ENCODE data around the gene IL18BP.

The IL18BP gene

DNA sequence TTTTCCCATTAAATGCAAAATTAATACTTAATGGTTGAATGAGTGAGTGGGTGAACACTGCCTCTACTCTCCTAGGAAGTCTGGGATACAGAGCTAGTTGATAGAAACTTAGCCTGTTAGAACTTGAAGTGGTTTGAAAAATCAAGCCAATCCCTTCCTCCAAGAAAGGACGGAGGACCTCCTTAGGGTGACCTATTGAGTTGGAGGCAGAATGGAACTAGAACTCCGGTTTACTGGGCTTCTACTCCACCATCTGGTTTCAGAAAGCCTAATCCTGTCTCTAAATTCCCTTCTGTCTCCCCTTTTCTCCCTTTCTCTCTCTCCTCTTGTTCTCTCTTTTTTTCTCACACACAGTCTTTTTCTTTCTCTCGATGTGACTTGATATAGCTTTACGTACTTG is 19.6 kb upstream of the IL18BP start:
- no peaks in the 10 kb centered on the region for H3K27me3 Mint-ChIP-seq (ENCODE audit: low read depth)

DNA sequence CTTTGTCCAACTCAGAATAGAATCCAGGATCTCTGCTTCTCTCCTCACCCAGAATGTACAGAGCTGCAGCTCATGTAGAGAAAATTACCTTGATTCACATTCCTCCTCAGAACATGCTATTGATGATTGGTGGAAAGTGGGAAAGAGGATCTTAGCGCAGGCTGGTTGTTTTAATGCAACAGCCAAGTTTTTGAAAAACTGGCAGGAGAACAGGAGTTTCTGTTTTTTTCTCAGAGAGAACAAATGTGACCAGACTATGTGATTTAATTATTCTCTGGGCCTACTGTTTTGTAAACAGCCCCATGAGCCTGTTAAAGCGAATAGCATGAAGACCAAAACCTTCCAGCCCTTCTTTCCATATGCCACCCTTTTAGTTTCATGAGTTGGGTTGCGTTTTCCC is 19.1 kb upstream of the IL18BP start:
- Mint-ChIP-seq H3K27me3 (ENCODE audit: low read depth) (no peaks in the 10 kb centered on the region), H3K4me1 (no peaks in the 10 kb centered on the region), H3K9me3 (no peaks in the 10 kb centered on the region), H3K4me3 (no peak overlapping the region), H3K27ac (no peak overlapping the region), H3K36me3 (ENCODE audit: low read depth) (peaks cover 30% of the 10 kb centered on the region)
- TF ChIP-seq, protein P1, sequence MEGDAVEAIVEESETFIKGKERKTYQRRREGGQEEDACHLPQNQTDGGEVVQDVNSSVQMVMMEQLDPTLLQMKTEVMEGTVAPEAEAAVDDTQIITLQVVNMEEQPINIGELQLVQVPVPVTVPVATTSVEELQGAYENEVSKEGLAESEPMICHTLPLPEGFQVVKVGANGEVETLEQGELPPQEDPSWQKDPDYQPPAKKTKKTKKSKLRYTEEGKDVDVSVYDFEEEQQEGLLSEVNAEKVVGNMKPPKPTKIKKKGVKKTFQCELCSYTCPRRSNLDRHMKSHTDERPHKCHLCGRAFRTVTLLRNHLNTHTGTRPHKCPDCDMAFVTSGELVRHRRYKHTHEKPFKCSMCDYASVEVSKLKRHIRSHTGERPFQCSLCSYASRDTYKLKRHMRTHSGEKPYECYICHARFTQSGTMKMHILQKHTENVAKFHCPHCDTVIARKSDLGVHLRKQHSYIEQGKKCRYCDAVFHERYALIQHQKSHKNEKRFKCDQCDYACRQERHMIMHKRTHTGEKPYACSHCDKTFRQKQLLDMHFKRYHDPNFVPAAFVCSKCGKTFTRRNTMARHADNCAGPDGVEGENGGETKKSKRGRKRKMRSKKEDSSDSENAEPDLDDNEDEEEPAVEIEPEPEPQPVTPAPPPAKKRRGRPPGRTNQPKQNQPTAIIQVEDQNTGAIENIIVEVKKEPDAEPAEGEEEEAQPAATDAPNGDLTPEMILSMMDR (IDR thresholded peaks at IDR 0.05; ENCODE audit: unreplicated experiment in 3 of 3): no peak

More for the DNA sequence above, 19.6 kb upstream of the IL18BP start:
- Mint-ChIP-seq H3K36me3 (ENCODE audit: low read depth) (peaks cover 30% of the 10 kb centered on the region), H3K4me3 (no peak overlapping the region), H3K27ac (no peak overlapping the region), H3K9me3 (no peaks in the 10 kb centered on the region), H3K4me1 (no peaks in the 10 kb centered on the region)
- TF ChIP-seq, protein P1 (IDR thresholded peaks at IDR 0.05; ENCODE audit: unreplicated experiment in 3 of 3): no peak

DNA sequence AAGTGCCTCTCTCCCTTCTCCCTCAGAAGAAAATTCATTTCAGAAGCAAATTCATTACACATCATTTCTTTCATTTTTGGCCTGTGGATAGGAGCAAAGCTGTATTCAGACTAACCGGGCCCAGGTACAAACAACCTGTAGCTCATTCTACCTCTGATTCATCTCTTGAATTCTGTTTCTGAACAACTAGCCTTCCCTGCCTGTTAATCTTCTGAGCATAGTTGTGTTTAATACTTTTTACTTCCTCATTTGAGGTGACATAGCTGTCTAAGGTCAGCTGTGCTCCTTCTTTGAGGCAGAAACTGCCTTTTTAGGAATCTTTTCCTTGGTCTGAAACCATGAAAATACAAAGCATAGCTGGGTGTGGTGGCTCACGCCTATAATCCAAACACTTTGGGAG is 12.6 kb upstream of the IL18BP start:
- Mint-ChIP-seq H3K4me3 (no peak overlapping the region), H3K27me3 (ENCODE audit: low read depth) (no peaks in the 10 kb centered on the region), H3K27ac (no peak overlapping the region), H3K9me3 (no peaks in the 10 kb centered on the region), H3K36me3 (ENCODE audit: low read depth) (peaks cover 36% of the 10 kb centered on the region), H3K4me1 (peaks cover 18% of the 10 kb centered on the region)
- TF ChIP-seq, protein P1 (IDR thresholded peaks at IDR 0.05; ENCODE audit: unreplicated experiment in 3 of 3): no peak

DNA sequence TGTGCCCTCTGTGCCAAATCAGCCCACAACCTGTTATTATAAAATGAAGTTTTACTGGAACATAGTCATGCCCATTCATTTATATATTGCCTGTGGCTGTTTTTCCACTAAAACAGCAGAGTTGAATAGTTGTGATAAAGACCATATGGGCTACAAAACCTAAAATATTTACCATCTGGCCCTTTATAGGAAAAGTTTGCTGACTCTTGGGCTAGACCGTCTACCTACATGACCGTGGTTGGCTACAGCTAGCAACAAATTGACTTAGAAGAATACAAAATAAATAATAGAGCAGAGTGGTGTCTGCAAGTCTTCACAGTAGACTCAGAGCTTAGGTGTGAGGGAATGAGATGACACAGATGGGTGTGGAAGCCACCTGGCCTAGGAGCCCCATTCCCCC is 11.2 kb upstream of the IL18BP start:
- Mint-ChIP-seq H3K36me3 (ENCODE audit: low read depth) (peaks cover 36% of the 10 kb centered on the region), H3K4me3 (no peak overlapping the region), H3K9me3 (no peaks in the 10 kb centered on the region), H3K4me1 (peaks cover 18% of the 10 kb centered on the region), H3K27ac (peak overlapping the region in 2 of 3 experiments; percentile 36 to 84), H3K27me3 (ENCODE audit: low read depth) (no peaks in the 10 kb centered on the region)
- TF ChIP-seq, protein P1 (IDR thresholded peaks at IDR 0.05; ENCODE audit: unreplicated experiment in 3 of 3): no peak

DNA sequence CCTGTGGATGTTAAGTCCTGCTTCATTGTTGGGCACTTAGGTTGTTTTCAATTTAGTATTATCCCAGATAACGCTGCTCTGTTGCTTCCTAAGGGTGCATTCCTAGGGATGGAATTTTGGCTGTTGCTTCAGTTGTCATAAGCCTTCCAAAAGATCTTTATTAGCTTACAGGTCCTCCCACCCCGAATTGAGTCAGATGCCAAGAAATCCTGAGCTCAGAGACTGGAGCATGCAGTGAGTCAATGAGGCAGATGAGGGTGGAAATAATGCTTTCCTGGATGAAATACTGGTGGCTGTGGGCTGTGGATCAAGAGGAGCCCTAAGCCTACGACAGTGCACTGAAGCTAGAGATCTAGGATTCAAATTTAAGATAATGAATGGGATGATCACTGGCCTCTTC is 10.7 kb upstream of the IL18BP start:
- TF ChIP-seq, protein P1 (IDR thresholded peaks at IDR 0.05; ENCODE audit: unreplicated experiment in 3 of 3): no peak
- Mint-ChIP-seq H3K9me3 (no peaks in the 10 kb centered on the region), H3K36me3 (ENCODE audit: low read depth) (peaks cover 39% of the 10 kb centered on the region), H3K4me3 (no peak overlapping the region), H3K27me3 (ENCODE audit: low read depth) (no peaks in the 10 kb centered on the region), H3K4me1 (peaks cover 18% of the 10 kb centered on the region), H3K27ac (peak overlapping the region in 2 of 3 experiments; percentile 36 to 84)

DNA sequence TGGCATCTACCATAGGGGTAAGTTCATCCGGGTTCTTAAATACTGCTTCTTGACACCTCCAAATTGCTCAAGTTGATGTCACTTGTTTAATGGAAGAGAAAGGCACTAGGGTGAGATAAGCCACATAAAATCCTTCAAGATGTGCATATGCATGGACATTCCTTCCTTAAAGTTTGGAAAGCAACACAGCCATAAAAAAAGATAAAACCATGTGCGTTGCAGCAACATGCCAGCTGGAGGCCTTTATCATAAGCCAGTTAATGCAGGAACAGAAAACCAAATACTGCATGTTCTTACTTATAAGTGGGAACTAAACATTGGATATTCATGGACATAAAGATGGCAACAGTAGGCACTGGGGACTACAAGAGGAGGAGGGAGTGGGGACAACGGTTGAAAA is 8.0 kb upstream of the IL18BP start:
- Mint-ChIP-seq H3K4me1 (peaks cover 20% of the 10 kb centered on the region), H3K4me3 (no peak overlapping the region), H3K27ac (no peak overlapping the region), H3K36me3 (ENCODE audit: low read depth) (peaks cover 42% of the 10 kb centered on the region), H3K9me3 (no peaks in the 10 kb centered on the region), H3K27me3 (ENCODE audit: low read depth) (no peaks in the 10 kb centered on the region)
- TF ChIP-seq, protein P1 (IDR thresholded peaks at IDR 0.05; ENCODE audit: unreplicated experiment in 3 of 3): no peak

Data from nephron (organoid).